ENCODE data around the gene SAE1.

SAE1 gene

GRCh38 chr19:47258895-47259555 lies 128.4 kb downstream of the SAE1 start:
- Histone ChIP-seq H3K4me3 (ENCODE audit: control insufficient read depth in 1 of 7, extremely low read depth in 1 of 7, insufficient read depth in 4 of 7, low read depth in 2 of 7, low read length in 6 of 7) (no peak overlapping the region), H3K27me3 (replicated peaks in 2 of 5; ENCODE audit: control insufficient read depth in 4 of 5, insufficient read depth in 5 of 5, low read length in 4 of 5) (no peaks in the 10 kb centered on the region), H3K9me3 (ENCODE audit: control extremely low read depth in 1 of 5, control insufficient read depth in 4 of 5, insufficient read depth in 2 of 5, low read depth in 1 of 5, low read length in 4 of 5) (no peaks in the 10 kb centered on the region), H3K4me1 (ENCODE audit: control extremely low read depth in 1 of 4, control insufficient read depth in 4 of 4, insufficient read depth in 4 of 4, low read length in 3 of 4) (peaks cover 4 to 19% (median 15%) of the 10 kb centered on the region in 4 experiments), H3K36me3 (ENCODE audit: control insufficient read depth in 4 of 4, insufficient read depth in 4 of 4, low read length in 3 of 4) (peaks cover 6 to 43% (median 29%) of the 10 kb centered on the region in 4 experiments), H3K27ac (ENCODE audit: insufficient read depth in 1 of 2, low read depth in 1 of 2, low read length in 2 of 2, poor library complexity in 1 of 2, severe bottlenecking in 2 of 2) (no peak overlapping the region)
- WGBS (ENCODE audit: insufficient coverage) = 100% methylated on average over 3 of the region's 6 CpGs
- POLR2A ChIA-PET = no interaction called here
- DNase-seq = no peak
- CTCF ChIA-PET = no interaction called here
